Fibroblast of lung (primary cell): ENCODE measurements around the gene KCMF1.

Source experiments
- CTCF ChIP-seq, 2 donors: IDR thresholded peaks in 1 of 2; conservative IDR thresholded peaks in 1 of 2; 1 replicate in 1 of 2; 2 replicates in 1 of 2; pipeline ENCODE4 v1.5.1; 2011 to 2012; ENCODE audit warnings: low read length in 2 of 2, control low read depth in 1 of 2, inconsistent platforms in 1 of 2, low read depth in 1 of 2, mild to moderate bottlenecking in 1 of 2
- EZH2 ChIP-seq: IDR thresholded peaks from 2 replicates; pipeline ENCODE4 v1.5.1; 2012; ENCODE audit warnings: low read length, control low read depth, mild to moderate bottlenecking; ENCODE audit errors: missing control alignments

GRCh38 chr2:84995826-84996225 is 24.9 kb downstream of the KCMF1 start:
- TF ChIP-seq CTCF (conservative IDR thresholded peaks at IDR 0.05 in 1 of 2, IDR thresholded peaks at IDR 0.05 in 1 of 2; ENCODE audit: low read depth in 1 of 2, low read length in 2 of 2): no peak
- TF ChIP-seq EZH2: no peak
